Stimulated activated CD4-positive, alpha-beta T cell treated with anti-CD3 and anti-CD28 coated beads, Interleukin-2, amount 100 ng/mL, for 24 hours (primary cell): ENCODE results near the gene CDS1.
"Not testable (repeated sequence)": the region's sequence is repeated elsewhere in the genome, so short reads cannot be mapped to it uniquely, and the experiment has no call there.

Experiments
- DNase-seq, 2 donors: peaks; one replicate each; pipeline ENCODE4 v3.0.0-alpha.2; 2020

Gene CDS1

DNA sequence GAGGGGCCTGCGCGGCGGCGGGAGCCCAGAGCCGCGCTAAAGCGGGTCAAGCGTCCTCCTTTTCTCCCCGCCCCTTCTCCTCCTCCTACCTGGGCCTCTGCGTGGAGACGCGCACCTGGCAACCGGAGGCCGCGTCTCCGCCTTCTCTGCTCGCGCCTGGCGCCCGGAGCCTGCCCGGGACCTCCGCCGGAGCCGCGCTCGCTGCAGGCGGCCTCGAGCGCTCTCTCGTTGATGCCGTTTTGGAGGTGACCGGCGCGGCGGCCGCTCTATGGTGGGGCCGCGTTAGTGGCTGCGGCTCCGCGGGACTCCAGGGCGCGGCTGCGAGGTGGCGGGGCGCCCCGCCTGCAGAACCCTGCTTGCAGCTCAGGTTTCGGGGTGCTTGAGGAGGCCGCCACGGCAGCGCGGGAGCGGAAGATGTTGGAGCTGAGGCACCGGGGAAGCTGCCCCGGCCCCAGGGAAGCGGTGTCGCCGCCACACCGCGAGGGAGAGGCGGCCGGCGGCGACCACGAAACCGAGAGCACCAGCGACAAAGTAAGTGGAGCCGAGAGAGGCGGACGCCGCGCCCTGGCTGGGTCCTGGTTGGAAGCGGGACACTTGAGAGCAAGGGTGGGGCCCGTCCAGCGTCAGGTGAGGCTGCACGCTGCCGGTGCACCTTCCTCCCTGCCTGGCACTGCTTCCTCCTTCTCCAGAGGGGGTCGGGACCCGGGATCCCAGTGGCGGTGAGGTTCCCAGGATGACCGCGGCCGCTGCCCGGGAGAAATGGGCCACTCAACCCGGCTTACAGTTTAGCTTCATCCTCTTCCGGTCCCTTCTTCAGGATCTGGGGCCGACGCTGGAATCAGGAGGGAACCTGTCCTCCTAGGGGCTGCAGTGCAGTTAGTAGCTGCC, at the start of gene CDS1:
CDS1 (plus strand) TSS at position 140 of the 888 bp plus-strand sequence; CDS start at position 415, 275 bp downstream.
- peak in 1 of 2 donors; percentile 20 for DNase-seq

DNA sequence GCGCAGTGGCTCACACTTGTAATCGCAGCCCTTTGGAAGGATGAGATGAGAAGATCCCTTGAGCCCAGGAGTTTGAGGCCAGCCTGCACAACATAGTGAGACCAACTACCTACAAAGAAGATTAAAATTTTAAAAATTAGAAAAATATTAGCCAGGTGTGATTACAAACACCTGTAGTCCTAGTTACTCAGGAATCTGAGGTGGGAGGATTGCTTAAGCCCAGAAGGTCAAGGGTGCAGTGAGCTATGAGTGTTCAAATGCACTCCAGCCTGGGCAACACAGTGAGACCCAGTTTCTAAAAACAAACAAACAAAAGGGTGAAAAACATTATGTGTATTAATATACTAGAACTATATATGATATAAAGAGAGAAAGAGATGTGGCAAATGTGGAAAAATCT, 47.0 kb upstream of the CDS1 start:
- no peak for DNase-seq

DNA sequence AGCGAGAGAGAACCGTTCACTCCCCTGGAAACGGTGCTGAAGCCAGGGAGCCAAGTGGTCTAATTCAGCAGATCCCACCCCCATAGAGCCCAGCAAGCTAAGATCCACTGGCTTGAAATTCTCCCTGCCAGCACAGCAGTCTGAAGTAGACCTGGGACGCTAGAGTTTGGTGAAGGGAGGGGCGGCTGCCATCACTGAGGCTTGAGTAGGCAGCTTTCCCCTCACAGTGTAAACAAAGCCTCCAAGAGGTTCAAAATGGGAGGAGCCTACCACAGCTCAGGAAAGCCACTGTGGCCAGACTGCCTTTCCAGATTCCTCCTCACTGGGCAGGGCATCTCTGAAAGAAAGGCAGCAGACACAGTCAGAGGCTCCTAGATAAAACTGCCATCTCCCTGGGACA, 37.8 kb upstream of the CDS1 start:
- no peak for DNase-seq

DNA sequence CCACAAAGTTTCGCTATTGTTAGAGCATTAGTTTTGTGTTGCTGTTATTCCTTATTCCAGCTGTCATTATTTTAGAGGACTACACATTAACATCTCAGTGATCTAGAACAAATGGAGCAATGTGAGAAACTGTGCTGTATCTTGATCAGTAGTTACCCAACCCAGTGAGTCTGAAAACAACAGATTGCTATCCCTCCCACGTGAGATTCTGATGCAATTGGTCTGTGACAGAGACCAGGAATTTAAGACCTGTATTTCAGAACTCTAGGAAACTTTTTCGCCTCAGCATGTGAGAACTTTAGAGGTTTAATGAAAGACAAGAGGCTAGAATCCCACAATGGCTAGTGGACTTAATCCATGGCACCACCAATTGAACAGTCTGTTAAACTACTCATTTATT, 35.7 kb upstream of the CDS1 start:
- no peak for DNase-seq

DNA sequence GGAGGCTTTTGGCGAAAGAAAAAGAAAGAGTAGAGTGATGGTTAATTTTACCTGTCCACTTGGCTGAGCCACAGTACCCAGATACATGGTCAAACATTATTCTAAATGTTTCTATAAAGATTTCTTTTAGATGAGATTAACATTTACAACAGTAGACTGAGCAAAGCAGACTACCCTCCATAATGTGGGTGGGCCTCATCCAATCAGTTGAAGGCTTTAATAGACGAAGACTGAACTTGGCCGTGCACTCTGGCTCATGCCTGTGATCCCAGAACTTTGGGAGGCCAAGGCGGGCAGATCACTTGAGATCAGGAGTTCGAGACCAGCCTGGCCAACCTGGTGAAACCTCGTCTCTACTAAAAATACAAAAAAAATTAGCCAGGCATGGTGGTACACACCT, 33.7 kb upstream of the CDS1 start:
- not testable (repeated sequence) for DNase-seq

DNA sequence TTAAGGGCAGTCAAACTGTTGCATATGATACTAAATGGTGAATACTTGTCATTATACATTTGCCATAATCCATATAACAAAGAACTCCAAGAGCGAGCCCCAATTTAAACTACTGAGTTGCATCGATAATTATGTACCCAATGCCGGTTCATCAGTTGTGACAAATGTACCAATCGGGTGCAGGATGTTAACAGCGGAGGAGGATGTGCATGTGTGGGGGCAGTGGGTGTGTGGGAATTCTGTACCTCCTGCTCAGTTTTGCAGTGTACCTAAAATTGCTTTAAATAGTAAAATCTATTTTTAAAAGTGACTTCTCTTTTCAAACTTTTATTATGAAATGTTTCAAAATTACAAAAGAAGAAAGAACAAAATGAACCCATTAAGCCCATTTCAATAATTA, 20.8 kb upstream of the CDS1 start:
- DNase-seq: no peak

DNA sequence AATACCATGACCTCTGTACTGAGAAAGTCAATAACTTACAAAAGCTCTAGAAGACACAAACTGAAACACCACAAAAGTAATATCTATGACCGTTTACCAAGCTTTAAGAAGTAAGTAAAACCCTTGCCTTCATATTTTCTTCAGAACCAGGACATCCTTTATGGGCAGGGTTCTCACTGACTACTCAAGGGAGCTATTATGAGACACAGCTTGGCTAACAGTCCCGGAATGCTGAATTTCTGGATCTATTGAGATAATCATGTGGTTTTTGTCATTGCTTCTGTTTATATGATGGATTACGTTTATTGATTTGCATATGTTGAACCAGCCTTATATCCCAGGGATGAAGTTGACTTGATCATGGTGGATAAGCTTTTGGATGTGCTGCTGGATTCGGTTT, 19.9 kb upstream of the CDS1 start:
- DNase-seq: no peak

DNA sequence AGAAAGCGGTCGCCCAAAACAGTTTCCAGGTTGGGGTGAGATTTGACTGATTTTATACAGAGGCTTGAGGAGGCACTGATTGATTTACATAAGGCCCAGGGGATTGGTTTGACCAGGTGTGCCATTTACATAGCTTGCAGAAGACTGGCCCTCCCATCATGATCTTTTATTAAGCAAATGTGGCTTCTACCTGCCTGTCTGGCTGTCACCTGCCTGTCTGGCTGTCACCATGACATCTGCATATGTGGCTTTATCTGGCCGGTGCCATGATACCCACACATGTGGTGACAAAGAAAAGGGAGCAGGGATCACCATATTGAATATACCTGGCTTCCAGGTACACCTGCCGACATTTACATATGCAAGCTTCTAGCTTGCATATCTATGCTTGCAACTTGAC, 17.0 kb upstream of the CDS1 start:
- DNase-seq: no peak

DNA sequence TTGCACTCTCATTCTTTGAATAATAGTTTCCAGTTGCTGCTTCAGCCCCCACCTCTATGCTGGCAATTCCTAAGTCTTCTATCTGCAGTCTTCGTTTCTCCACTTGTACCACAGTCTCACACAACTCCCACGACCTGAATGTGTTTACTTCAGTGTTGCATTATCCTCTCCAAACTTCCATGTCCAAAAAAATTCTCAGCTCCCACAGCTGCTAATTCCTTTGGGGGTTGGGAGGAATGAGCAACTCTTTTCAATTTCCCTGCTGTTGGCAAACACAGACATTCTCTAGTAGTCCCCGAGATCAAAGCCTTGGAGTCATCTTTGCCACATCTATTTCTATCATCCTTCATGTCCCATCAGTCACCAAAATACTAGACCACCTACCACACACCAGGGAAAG, 14.4 kb upstream of the CDS1 start:
- no peak for DNase-seq

DNA sequence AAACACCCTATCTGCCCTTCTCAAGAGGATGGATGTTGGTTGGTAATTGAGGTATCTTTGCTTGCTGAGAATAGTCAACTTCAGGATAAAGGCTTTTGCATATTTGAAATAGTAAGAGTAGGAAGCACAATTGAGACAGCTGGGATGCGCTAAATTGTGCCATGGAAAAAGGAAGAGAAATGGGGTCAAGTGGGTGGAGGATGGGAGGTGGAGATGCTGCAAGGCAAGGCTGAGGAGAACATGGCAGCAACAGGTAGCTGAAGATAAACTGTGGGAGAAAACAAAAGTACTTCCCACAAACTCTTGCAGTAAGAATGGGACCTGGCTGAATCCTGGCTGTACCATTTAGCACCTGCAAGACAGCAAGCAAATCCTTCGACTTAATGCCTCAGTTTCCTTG, 13.9 kb upstream of the CDS1 start:
- DNase-seq: no peak

DNA sequence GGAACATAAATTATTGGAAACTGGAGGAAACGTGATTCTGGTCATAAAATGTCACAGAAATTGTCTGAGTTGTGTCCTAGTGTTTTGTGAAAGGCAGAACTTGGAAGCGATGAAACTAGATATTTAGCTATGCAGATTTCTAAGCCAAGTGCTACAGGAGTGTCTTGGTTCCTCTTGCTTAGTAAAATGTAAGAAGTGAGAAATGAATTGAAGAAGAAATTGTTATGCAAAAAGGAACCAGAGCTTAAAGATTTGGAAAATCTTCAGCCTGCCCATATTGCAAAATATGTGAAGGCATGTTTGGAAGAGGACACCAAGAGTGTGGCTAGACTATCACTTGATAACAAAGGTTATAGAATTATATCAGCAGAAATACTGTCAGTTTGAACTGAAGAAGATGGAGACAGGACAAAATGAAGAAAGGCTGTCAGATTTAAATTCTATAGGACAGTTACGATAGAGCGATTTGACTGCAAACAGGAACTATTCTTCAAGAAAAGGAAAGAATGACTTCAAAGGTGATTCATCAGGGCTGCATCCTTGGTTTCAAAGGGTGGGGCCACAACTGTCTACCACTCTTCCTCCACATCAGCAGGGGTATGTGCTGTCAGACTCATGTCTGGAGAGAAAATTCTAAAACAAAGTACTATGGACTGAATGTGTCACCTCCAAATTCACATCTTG, 9.4 kb upstream of the CDS1 start:
- DNase-seq: no peak

DNA sequence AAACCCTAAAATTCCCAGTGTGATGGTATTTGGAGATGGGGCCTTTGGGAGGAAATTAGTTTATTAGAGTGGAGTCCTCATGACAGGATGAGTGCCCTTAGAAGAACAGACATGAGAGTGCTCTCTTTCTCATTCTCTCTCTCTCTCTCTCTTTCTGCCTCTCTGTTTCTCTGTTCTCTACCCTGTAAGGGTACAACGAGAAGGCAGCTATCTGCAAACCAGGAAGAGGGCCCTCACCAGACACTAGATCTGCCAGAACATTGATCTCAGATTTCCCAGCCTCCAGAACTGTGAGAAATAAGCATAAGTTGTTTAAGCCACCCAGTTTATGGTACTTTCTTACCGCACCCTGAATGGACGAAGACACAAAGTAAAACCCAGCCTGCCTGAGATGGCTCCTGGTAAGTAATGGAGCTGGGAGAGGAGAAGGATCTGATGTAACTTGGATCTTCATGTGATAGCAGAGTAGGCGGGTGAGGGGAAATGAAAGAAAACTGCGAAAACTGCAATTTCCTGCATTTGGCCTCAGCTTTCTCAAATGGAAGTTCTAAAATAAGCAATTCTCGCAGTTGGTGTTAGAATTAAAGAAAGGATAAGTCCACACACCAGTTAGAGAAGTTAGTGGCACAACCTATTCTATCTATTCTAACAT, 8.7 kb upstream of the CDS1 start:
- DNase-seq: no peak

DNA sequence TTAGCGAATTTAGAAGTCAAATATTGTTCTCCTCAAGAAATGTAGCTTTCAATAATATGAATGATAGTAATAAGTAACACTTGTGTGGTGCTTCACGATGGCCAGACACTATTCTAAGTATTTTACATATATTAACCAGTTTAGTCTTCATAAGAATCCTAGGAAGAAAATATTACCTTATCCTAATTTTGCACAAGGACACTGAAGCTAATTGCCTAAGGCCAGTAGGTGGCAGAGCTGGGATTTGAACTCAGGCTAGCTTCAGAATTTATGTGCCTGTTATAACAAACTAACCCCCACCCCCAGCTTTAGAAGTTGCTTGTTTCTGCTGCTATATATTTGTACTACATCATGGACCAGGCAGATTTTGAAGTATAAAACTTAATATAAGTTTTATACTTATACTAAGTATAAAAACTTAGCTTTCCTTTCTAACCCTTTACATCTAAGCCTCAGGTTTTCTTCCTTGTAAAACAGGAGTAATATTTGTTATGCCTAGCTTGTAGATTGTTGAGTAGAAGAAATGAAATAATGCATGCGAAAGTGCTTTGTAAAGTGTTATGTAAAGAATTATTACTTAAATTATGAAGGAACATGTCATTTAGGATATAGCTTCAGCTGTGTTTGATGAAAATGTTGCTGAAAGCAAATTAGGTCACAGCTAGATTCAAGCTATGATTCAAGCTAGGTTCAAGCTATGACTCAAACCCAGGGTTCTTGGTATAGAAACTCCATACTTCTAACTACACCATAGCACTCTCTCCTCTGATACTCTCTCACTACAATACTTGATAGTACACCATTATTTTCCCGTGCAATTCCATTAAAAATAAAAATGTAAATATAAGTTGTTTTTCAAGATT, 4.2 kb upstream of the CDS1 start:
- DNase-seq: no peak

DNA sequence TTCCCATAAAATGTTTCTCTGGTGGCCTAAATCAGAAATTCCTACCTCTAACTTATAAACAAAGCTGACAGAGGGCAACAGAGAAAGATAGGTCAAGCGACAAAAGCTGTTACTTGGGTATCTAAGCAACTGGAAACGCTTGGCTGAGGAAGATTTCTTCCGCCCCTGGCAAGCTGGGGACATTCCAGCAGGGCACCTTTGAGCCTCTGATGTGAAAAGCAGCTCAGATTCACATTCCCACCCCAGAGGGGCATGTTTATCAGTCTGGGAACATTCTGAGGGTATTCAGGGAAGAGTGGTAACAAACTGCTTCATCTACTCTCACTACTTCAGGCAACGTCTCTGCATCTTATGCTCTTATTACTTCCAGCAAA, 3.5 kb upstream of the CDS1 start:
- no peak for DNase-seq

DNA sequence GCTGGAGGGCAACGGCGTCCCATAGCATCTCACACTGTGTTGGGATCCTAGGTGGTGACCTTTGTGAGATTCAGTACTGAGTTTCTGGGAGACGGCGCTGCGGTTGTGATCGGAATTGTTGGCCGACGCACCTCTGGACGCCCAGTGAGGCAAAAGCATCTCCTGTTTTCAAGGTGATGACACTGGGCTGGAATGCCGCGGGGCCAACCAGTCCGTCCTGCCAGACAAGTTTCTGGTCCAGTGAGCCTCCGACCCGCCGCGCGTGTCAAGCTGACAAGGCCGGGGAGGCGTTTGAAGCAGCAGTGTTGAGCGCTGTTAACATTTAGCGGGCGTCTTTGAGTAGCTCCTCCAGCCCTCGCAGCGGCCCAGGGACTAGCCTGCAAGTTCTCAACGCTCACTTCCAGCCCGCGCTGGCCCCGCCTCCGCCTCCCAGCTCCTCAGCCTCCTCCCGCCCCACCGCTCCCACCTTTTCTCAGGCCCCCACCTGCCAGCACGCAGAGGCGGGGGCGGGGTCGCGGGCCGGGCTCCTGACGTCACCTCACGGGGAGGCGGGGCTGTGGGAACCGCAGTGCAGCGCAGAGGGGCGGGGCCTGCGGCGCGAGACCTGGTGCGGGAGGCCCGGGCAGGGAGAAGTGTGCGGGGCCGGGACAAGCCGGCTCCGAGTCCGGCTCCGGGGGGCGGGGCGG, 482 bp upstream of the CDS1 start:
- peak; percentile 88 to 89 for DNase-seq

DNA sequence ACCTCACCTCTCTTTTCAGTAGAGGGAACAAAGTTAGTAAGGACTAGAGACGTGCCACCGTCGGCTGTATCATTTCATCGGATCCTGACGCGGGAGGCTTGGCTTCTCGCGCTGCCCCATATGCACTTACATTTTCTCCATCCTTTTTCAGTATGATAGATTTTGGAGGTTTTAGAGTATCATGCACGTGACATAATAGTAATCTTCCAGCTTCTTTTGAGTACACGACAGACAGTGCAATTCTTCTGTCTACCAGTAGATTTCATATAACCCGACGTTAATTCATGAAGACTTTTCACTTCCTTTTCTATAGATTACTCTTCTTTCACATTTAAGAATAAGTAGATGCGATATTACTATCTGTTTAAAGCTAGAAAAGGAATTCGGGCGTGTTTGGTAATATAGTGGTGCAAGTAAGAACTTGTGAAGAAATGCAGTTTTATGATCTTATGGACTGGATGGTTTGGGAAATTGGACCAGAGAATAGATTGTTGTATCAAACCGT, 1.0 kb downstream of the CDS1 start:
- no peak for DNase-seq

DNA sequence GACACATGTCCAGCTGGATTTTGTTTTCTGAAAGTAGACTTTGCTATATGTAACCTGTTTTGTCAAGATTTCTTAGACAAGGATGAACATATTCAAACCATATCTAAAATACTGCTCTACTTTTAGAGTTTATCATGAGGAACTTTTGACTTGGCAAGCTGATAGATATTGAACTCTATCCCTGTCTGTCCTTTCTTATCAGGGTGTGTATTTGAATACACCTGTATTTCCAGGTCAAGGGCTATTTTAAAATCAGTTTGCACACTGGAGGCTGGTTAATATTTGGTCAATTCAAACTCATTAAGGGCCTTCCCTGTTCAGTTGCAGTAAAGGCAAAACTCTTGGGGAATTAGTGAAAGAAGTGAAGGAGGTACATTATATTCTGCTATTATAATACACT, 2.3 kb downstream of the CDS1 start:
- DNase-seq: no peak

DNA sequence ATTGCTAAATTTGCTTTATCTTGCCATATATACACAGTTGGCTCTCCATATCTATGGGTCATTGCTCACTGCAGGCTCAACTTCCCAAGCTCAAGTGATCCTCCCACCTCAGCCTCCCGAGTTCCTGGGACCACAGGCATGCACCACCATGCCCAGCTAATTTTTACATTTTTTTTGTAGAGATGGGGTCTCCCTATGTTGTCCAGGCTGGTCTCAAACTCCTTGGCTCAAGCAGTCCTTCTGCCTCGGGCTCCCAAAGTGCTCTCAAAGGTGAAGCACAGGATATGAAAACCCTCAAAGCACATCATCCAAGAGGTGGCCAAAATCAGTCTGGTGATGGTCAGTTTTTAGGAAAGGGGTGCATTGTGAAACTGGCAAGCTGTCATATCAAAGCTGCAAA, 11.8 kb downstream of the CDS1 start:
- no peak for DNase-seq

DNA sequence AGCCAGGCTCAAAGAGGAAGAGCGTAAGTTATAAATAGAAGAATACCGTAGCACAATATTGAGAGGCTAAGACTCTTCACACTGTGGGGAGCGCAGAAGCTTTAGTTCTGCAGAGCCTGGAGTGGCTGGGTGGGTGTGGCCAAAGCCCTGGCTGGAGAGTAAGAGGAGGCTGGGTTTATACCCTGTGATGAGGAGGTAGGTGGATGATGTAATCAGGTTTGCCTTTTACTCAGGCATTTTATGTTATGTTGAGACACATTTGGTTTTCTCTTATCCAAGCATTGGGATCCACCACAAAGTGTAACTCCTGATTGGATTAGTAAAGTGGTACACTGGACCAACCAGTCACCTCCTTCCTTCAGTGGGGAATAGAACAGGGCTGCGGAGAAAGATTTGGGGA, 13.9 kb downstream of the CDS1 start:
- no peak for DNase-seq

DNA sequence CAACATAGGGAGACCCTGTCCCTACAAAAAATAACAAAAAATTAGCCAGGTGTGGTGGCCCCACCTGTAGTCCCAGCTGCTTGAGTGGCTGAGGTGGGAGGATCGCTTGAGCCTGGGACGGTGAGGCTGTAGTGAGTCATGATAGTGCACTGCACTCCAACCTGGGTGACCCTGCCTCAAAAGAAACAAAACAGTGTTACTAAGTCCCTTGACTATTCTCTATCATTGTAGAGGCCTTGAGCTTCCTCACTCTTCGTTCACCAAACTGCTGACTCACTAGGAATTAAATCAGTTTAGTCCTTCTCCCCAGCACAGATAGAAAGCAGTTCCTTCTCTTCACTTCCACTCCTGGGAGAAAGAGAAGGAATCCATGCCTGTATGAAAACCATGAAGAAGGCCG, 14.5 kb downstream of the CDS1 start:
- no peak for DNase-seq

DNA sequence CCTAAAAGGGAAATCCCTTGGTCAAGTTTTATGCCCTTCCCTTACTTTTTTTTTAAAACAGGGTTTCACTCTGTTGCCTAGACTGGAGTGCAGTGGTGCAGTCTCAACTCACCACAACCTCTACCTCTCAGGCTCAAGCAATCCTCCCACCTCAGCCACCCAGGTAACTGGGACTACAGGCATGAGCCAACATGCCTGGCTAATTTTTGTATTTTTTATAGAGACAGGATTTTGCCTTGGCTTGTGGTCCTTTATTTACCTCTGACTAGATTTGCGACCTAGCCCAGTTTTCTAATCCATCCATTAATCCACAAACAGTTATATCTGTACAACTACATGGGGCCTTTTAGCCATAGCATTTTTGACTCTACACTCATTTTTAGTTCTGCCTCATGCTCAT, 23.7 kb downstream of the CDS1 start:
- no peak for DNase-seq

DNA sequence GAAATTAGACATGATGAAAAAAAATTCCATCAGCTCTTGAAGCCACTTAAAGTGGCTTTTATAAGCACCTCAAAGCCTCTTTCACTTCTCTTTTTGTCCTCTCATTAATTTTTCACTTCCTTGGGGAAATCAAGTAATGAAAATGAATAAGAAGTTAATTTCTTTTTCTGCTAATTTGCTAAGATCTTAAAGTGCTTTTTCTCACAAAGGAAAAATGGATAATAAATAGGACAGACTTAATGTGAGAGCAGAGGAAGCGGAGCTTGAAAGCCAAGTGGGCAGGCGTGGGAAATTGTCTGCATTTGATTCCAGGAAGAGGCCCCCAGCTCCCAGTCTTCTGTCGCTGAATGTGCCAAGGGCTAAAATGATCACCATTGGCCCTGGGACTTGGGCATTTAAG, 28.6 kb downstream of the CDS1 start:
- no peak for DNase-seq
